RPMI8226 (cell line): Measurements from ENCODE around the gene SPTB.
"Not testable (repeated sequence)": the region's sequence is repeated elsewhere in the genome, so short reads cannot be mapped to it uniquely, and the experiment has no call there.

ENCODE experiments used
- DNase-seq: peaks from one replicate; pipeline ENCODE4 v3.0.0-alpha.2; 2015

Gene SPTB

DNA sequence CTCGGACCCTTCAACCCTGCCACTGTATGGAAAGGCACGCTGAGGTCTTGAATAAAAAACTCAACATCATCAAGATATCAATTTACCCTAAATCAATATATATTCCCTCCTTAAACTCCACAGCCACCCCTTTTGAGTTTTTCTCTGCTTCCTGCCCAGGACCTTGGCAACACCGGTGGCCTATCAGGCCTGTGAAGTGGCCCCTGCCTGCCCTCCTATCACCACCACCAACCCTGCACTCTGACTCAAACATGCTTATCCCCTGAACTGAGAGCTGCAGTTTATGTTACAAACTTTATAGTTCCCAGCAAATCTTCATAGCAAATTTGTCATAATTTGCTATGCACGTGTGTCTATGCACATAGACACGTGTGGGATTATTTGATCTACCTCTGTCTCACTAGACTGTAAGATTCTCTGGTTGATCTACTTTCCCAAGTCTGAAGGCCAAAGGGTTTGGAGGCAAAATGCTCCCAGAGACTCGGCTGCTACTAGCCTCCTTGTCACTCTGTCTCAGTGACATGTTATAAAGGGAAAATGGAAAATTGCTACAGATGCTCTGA lies 63.4 kb downstream of the SPTB start:
- DNase-seq, result no peak

- DNase-seq, result no peak
These were observed 64.5 kb downstream of the SPTB start for GRCh38 chr14:64815257-64815656.

DNA sequence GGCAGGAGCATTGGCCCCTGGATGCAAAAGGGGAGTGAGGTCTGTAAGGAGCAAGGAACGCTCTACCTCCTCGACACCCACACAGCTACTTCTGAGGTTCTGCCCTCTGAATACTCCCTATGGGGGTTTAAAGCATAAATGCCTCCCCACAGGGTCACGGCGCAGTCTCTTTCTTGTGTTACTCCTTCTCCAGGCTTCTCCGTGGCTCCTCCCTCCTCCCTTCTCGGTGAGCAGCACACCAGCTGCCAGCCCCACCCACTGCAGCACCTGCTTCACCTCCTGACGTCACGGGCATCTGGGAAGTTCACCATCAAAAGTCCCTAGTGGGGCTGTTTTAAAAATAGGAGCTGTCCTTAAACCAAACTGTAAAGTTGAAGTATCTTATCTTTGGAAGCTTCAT lies 67.3 kb downstream of the SPTB start:
- peak; percentile 77 for DNase-seq

DNA sequence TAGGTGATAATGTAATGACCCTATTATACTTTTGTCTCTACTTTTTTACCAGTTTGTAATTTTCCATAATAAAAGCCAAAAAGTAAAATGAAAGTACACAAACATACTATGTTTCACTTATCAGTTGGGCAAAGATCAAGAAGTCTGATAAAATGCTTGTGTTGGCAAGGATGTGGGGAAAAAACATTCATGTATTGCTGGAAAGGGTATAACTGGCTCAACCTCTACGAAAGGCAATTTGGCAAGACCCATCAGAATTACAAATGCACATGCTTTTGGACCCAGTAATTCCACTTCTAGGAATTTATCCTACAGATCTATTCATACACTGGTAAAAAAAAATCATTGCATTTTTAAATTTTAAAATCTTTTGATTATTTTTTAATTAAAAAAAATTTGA lies 68.0 kb downstream of the SPTB start:
- no peak for DNase-seq

DNA sequence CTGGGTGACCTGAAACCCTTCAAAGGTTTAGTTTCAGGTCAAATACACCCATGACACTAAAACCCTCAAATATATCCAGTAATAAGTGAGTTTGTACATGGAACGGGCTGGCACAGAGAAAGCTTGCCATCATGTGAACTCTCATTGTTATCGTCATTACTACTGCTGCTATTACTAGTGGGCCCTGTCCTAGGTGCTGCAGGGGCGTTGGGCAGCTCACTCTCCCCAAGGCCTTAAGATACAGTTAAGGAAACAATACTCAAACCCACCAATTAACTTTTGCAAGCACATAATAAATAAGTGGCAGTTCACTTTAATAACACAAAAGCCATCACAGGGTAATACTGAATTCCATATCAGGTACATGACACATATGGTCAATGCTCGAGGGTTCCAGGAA lies 71.3 kb downstream of the SPTB start:
- DNase-seq, result no peak

DNA sequence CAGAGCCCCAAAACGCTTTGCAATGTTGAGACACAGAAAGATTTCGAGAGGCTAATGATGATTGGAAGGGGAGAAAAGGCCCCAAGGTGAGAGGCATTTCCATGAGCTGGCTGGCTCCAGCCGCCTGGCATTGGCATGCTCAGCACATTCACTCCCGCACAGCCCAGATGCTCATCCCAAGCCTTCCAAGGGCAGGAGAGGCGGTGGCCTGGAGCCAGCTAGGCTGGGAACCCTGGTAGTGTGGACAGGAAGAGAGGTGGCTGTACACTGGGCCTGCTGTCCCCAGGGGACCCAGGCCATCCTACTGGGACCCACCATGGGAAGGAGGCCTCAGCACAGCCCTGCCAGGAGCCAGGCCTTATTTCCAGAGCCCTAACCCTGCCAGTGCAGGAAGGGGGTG lies 72.2 kb downstream of the SPTB start:
- DNase-seq, result no peak

GRCh38 chr14:64806862-64807495 lies 72.7 kb downstream of the SPTB start:
- no peak for DNase-seq

DNA sequence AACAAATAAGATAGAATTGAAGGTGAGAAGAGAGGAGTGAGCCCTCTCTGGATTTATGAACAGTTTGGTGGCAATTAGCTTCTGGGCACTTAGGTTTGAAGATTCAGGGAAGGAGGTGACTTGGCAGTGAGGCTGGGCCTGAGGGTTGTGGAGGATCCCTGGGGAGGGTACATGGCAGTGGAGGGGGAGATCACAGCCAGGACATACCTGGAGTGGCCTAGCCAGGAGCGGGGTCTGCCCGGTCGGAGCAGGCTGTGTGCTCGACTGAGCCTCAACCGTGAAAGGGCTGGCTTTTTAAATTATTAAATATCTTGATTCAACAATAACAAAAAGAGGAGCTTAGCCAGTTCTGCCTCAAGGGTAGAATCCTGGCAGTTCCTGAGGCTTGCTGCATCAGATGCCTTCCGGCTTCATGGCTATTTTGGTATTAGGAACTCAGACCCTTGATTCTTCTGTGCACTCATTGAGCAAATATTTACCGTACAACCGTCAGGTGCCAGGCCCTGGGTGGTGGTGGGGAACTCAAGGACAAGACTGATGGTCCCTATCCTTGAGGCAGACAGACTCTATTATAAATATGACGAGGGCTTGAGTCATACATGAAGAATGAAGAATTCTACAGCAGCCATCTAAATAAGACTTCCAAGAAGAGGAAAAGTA lies 73.4 kb downstream of the SPTB start:
- DNase-seq, result no peak

DNA sequence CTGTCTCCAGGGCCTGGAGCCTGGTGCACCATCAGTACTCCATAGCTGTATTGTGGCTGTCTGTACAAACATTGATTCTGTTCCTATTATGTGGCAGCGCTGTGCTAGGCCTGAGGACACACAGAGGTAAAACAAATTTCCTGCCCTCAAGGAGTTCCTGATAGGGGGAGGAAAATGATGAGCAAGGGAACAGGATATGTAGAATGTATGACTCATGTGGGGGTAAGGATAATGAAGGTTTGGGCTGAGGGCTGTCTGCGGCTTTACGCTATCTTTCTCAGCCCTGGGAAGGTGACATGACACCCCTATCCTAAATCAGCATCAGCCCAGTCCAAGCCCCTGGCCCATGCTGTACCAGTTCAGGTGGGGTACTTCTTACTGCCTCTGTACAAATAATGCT lies 74.1 kb downstream of the SPTB start:
- not testable (repeated sequence) for DNase-seq

DNA sequence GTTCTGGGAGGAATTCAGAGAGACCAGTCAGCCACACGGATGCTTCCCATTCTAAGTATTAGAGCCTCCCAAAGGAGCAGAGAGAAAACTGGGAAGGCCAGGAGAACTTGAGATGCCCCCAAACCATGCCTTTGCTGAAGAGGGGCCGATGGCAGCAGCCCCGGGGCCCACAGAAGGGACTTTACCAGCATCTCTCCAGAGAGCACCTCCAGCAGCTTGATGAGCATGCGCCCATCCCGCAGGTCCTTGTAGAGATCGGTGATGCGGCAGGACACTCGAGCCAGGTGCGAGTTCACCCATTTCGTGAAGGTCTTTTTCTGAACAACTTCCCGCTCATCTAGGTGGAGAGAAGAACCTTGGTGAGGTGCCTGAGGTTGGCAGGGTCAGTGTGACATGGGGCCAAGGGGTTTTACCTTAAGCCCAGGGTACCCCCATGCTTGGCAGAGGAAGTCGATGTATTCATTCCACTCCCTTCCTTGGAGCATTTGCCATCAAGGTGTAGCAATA lies 74.9 kb downstream of the SPTB start:
- DNase-seq, result no peak

DNA sequence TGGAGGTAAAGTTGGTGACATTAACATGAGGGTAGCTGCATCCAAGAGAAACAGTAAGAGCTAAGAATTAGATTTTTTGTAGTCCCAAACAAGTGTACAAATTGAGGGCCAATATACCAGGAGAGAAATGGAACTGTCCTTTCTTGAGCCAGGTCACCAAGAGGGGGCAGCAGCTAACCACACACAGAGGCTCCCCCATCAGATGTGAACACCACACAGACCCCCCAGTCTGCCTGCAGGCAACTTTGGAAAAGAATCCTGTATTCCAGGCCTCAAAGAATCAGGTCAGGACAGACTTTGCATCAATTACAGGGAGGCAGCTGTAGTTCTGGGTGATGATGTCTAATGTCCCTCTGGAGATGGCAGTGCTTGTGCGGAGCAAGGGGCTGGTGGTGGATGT lies 77.9 kb downstream of the SPTB start:
- peak; percentile 9 for DNase-seq

DNA sequence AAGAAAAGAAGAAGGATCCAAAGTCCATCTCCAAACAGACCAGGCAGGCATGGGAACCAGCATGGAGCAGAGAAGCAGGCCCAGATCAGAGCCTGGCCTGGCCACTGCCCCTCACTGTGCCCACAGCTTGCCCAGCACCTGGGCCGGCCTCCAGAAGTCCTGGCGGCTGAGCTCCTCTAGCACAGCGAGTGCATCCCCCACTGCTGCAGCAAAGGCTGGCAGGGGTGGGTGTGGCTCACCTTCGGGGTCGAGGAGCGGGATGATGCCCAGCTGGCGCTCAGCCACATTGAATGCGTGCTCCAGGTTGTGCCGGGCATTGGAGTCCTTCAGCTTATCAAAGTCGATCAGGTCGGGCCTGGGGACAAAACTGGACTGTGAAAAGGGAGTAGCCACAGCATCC lies 78.7 kb downstream of the SPTB start:
- DNase-seq, result no peak

DNA sequence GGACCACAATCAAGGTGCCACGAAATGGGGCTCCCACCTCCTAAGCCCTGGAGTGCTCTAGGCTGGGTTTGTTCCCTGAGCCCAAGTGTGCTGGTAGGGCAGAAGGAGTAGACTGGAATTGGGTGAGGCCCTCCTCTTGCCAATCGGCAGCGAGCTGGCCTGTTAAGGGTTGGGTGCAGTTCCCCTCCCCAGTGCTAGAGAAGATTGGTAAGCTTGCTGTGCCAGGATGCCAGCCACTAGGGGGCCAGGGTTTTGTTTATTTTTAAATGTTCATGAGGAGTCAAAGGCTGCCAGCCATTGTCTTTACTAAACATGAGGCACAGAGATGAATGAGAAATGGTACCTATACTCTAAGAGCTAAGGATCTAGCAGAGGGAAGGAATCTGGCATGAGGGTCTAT lies 79.7 kb downstream of the SPTB start:
- peak; percentile 46 for DNase-seq

GRCh38 chr14:64799555-64799954 lies 80.2 kb downstream of the SPTB start:
- no peak for DNase-seq

- DNase-seq, result no peak
These were observed 83.3 kb downstream of the SPTB start for GRCh38 chr14:64796369-64796768.

- no peak for DNase-seq
These were observed 83.8 kb downstream of the SPTB start for GRCh38 chr14:64795921-64796320.

DNA sequence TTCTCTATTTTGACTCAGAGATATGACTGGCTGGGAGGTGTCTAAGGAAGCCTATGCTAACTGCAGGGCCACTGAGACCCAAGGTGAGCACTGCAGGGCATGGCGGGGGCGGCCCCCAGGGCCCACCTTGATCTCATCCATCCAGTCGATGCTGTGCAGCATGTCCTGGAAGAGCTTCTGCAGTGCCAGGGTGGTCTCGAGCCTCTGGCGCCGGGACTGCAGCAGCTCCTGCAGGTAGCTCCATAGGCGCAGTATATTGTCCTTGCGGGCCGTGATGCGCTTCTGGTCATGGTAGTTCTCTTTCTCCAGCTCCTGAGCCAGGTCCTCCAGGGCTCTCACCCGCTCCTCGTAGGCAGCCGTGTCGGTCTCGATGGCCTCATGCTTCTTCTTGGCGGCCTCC lies 84.5 kb downstream of the SPTB start:
- DNase-seq, result no peak

GRCh38 chr14:64792871-64793560 lies 86.7 kb downstream of the SPTB start:
- DNase-seq, result no peak

GRCh38 chr14:64792231-64792630 lies 87.5 kb downstream of the SPTB start:
- DNase-seq, result no peak

GRCh38 chr14:64790478-64790877 lies 89.2 kb downstream of the SPTB start:
- no peak for DNase-seq

GRCh38 chr14:64789696-64790095 lies 90.0 kb downstream of the SPTB start:
- DNase-seq, result no peak

GRCh38 chr14:64788706-64789105 lies 91.0 kb downstream of the SPTB start:
- DNase-seq, result no peak

- DNase-seq, result no peak
These were observed 92.1 kb downstream of the SPTB start for GRCh38 chr14:64787619-64788018.
